ENCODE data around the gene CRLF3.

- TF ChIP-seq, protein P1, sequence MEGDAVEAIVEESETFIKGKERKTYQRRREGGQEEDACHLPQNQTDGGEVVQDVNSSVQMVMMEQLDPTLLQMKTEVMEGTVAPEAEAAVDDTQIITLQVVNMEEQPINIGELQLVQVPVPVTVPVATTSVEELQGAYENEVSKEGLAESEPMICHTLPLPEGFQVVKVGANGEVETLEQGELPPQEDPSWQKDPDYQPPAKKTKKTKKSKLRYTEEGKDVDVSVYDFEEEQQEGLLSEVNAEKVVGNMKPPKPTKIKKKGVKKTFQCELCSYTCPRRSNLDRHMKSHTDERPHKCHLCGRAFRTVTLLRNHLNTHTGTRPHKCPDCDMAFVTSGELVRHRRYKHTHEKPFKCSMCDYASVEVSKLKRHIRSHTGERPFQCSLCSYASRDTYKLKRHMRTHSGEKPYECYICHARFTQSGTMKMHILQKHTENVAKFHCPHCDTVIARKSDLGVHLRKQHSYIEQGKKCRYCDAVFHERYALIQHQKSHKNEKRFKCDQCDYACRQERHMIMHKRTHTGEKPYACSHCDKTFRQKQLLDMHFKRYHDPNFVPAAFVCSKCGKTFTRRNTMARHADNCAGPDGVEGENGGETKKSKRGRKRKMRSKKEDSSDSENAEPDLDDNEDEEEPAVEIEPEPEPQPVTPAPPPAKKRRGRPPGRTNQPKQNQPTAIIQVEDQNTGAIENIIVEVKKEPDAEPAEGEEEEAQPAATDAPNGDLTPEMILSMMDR (conservative IDR thresholded peaks at IDR 0.05 in 1 of 2, IDR thresholded peaks at IDR 0.05 in 1 of 2; ENCODE audit: low read depth in 1 of 2, low read length in 2 of 2), result no peak
- no peak for TF ChIP-seq EZH2 (IDR thresholded peaks at IDR 0.05; ENCODE audit: low read length, missing control alignments)
Measured at GRCh38 chr17:30840771-30841170, 16.3 kb upstream of the CRLF3 start.

All from fibroblast of lung (primary cell).